Large intestine (tissue), 3 donors: ENCODE results near the gene PLAGL2. TPM values are rescaled to one million over a fixed set of nuclear protein-coding genes. Genes with fewer than 3 reads are reported as not detected.
A peak's percentile ranks its signal among the peaks of the same experiment; 100 is the strongest.
"Not testable (repeated sequence)": the region's sequence is repeated elsewhere in the genome, so short reads cannot be mapped to it uniquely, and the experiment has no call there.

Experiments used
- DNase-seq, 2 donors: peaks; one replicate each; pipeline versions ENCODE4 v3.0.0 to v3.0.0-alpha.2; 2013
- H3K27ac ChIP-seq: one replicate; pipeline ENCODE4 v1.5.1; 2013; ENCODE audit warnings: low read length
- H3K27me3 ChIP-seq: 2 replicates; pipeline ENCODE4 v1.6.1; 2013; ENCODE audit warnings: low read length; ENCODE audit not compliant: control insufficient read depth, insufficient read depth
- H3K36me3 ChIP-seq: 2 replicates; pipeline ENCODE4 v1.6.1; 2013; ENCODE audit warnings: low read length; ENCODE audit not compliant: control insufficient read depth, insufficient read depth
- H3K4me1 ChIP-seq: one replicate; pipeline ENCODE4 v1.6.1; 2013; ENCODE audit warnings: low read length; ENCODE audit not compliant: control insufficient read depth, insufficient read depth
- H3K4me3 ChIP-seq: one replicate; pipeline ENCODE4 v1.5.1; 2013; ENCODE audit warnings: low read length
- H3K9me3 ChIP-seq: one replicate; pipeline ENCODE4 v1.6.1; 2013; ENCODE audit warnings: mild to moderate bottlenecking, low read depth, low read length, moderate library complexity; ENCODE audit not compliant: control insufficient read depth
- WGBS: methylation state at CpG from one replicate; pipeline ENCODE4 v1.1.5; 2013; ENCODE audit warnings: low lambda C conversion rate; ENCODE audit not compliant: insufficient coverage; 5-methylcytosine and 5-hydroxymethylcytosine counted together
- polyA plus RNA-seq: library from polyadenylated mRNA; unstranded; fragments of 120-200 nt; gene quantifications from one replicate; pipeline ENCODE4 v1.2.1, GENCODE V29; 2013

Gene PLAGL2
- polyA plus RNA-seq, 1 donor: 118 TPM

- Histone ChIP-seq H3K36me3 (no peaks in the 10 kb centered on the region), H3K27ac (peak overlapping the region; percentile 99), H3K4me3 (no peak overlapping the region), H3K9me3 (no peaks in the 10 kb centered on the region), H3K4me1 (peaks cover 79% of the 10 kb centered on the region), H3K27me3 (no peaks in the 10 kb centered on the region)
- no peak for DNase-seq
- WGBS: 50% methylated on average over 1 of the region's 10 CpGs
These were observed 22.5 kb downstream of the PLAGL2 start for GRCh38 chr20:32184961-32185603.

GRCh38 chr20:32183947-32184635 lies 23.5 kb downstream of the PLAGL2 start:
- H3K4me3 ChIP-seq: no peak overlapping the region
- H3K4me1 ChIP-seq: peaks cover 78% of the 10 kb centered on the region

GRCh38 chr20:32181606-32182005 lies 25.9 kb downstream of the PLAGL2 start:
- WGBS: no CpG with 5 or more reads among the region's 2 CpGs
- no peak for DNase-seq
- no peaks in the 10 kb centered on the region for H3K9me3 ChIP-seq
- peak overlapping the region; percentile 99 for H3K27ac ChIP-seq
- no peak overlapping the region for H3K4me3 ChIP-seq
- peaks cover 55% of the 10 kb centered on the region for H3K4me1 ChIP-seq
- H3K27me3 ChIP-seq: no peaks in the 10 kb centered on the region
- no peaks in the 10 kb centered on the region for H3K36me3 ChIP-seq

More at GRCh38 chr20:32183947-32184635, 23.5 kb downstream of the PLAGL2 start:
- no CpG with 5 or more reads among the region's 4 CpGs for WGBS
- peak overlapping the region; percentile 99 for H3K27ac ChIP-seq
- no peak for DNase-seq
- H3K27me3 ChIP-seq: no peaks in the 10 kb centered on the region
- no peaks in the 10 kb centered on the region for H3K9me3 ChIP-seq
- no peaks in the 10 kb centered on the region for H3K36me3 ChIP-seq

- DNase-seq: no peak
- Histone ChIP-seq H3K36me3 (no peaks in the 10 kb centered on the region), H3K4me3 (no peak overlapping the region), H3K27me3 (no peaks in the 10 kb centered on the region), H3K27ac (peak overlapping the region; percentile 49), H3K4me1 (peaks cover 44% of the 10 kb centered on the region), H3K9me3 (no peaks in the 10 kb centered on the region)
- WGBS: 54% methylated on average over 2 of the region's 4 CpGs
These were observed 27.6 kb downstream of the PLAGL2 start for GRCh38 chr20:32179934-32180333.

- Histone ChIP-seq H3K9me3 (no peaks in the 10 kb centered on the region), H3K4me1 (peaks cover 39% of the 10 kb centered on the region), H3K27me3 (no peaks in the 10 kb centered on the region), H3K4me3 (no peak overlapping the region), H3K36me3 (no peaks in the 10 kb centered on the region), H3K27ac (peak overlapping the region; percentile 49)
- no peak for DNase-seq
- WGBS: no CpG with 5 or more reads among the region's 2 CpGs
These were observed 28.0 kb downstream of the PLAGL2 start for GRCh38 chr20:32179515-32179914.

- not testable (repeated sequence) for H3K27me3 ChIP-seq, H3K36me3 ChIP-seq, DNase-seq, H3K27ac ChIP-seq, H3K9me3 ChIP-seq, H3K4me3 ChIP-seq
- no CpG with 5 or more reads among the region's 7 CpGs for WGBS
- H3K4me1 ChIP-seq: peaks cover 22% of the 10 kb centered on the region
These were observed 29.8 kb downstream of the PLAGL2 start for GRCh38 chr20:32177696-32178095.

- no peaks in the 10 kb centered on the region for H3K9me3 ChIP-seq
- DNase-seq: peak in 1 of 2 donors; percentile 41
- H3K27me3 ChIP-seq: no peaks in the 10 kb centered on the region
- no CpG with 5 or more reads among the region's 2 CpGs for WGBS
- no peaks in the 10 kb centered on the region for H3K4me1 ChIP-seq
- no peak overlapping the region for H3K4me3 ChIP-seq
- no peak overlapping the region for H3K27ac ChIP-seq
- peaks cover 31% of the 10 kb centered on the region for H3K36me3 ChIP-seq
These were observed 39.2 kb downstream of the PLAGL2 start for GRCh38 chr20:32168184-32168910.

- Histone ChIP-seq H3K36me3 (peaks cover 34% of the 10 kb centered on the region), H3K27ac (no peak overlapping the region), H3K4me1 (no peaks in the 10 kb centered on the region), H3K9me3 (no peaks in the 10 kb centered on the region), H3K27me3 (no peaks in the 10 kb centered on the region), H3K4me3 (no peak overlapping the region)
- no CpG with 5 or more reads among the region's 4 CpGs for WGBS
- no peak for DNase-seq
These were observed 40.0 kb downstream of the PLAGL2 start for GRCh38 chr20:32167552-32167951.

GRCh38 chr20:32165836-32166545 lies 41.6 kb downstream of the PLAGL2 start:
- DNase-seq: no peak
- Histone ChIP-seq H3K4me1 (no peaks in the 10 kb centered on the region), H3K27me3 (no peaks in the 10 kb centered on the region), H3K27ac (no peak overlapping the region), H3K9me3 (no peaks in the 10 kb centered on the region), H3K4me3 (no peak overlapping the region), H3K36me3 (peaks cover 49% of the 10 kb centered on the region)
- 100% methylated on average over 1 of the region's 8 CpGs for WGBS
